DND-41 (cell line): ENCODE data around the gene ITPRIPL1.
A peak's percentile ranks its signal among the peaks of the same experiment; 100 is the strongest.

Experiments used
- ATAC-seq: fragments of 200-7000 bp; cut with Tn5 transposase; 3 replicates; pipeline ENCODE4 v1.9.1; 2021; ENCODE audit warnings: low read depth; ENCODE audit not compliant: insufficient read depth
- DNase-seq: peaks from one replicate; pipeline ENCODE4 v3.0.0-alpha.2; 2020
- H2AFZ ChIP-seq: 2 replicates; pipeline ENCODE4 v1.6.0; 2012; ENCODE audit warnings: low read depth, low read length
- H3K27ac ChIP-seq: 2 replicates; pipeline ENCODE4 v1.5.1; 2012; ENCODE audit warnings: low read length, inconsistent platforms
- H3K27me3 ChIP-seq: fragments of 200-600 bp; sonication (generic); 2 replicates; pipeline ENCODE4 v1.6.0; 2012; ENCODE audit warnings: low read length, mild to moderate bottlenecking, inconsistent platforms; ENCODE audit not compliant: insufficient read depth, poor library complexity
- H3K36me3 ChIP-seq: 2 replicates; pipeline ENCODE4 v1.5.1; 2012; ENCODE audit warnings: low read length, inconsistent platforms; ENCODE audit not compliant: insufficient read depth
- H3K4me1 ChIP-seq: 2 replicates; pipeline ENCODE4 v1.5.1; 2012; ENCODE audit warnings: mild to moderate bottlenecking, low read length; ENCODE audit not compliant: insufficient read depth
- H3K4me2 ChIP-seq: 2 replicates; pipeline ENCODE4 v1.6.0; 2012; ENCODE audit warnings: mild to moderate bottlenecking, moderate library complexity, low read length, inconsistent platforms; ENCODE audit not compliant: insufficient read depth
- H3K4me3 ChIP-seq, 2 experiments: fragments of 200-600 bp in 1 of 2; shearing (Covaris generic) in 1 of 2; 2 replicates each; pipeline ENCODE4 v1.5.1; 2012 to 2016; ENCODE audit warnings: inconsistent platforms in 2 of 2, low read length in 2 of 2, mild to moderate bottlenecking in 2 of 2, low read depth in 1 of 2, moderate library complexity in 1 of 2
- H3K79me2 ChIP-seq: 2 replicates; pipeline ENCODE4 v1.6.0; 2012; ENCODE audit warnings: low read length, inconsistent platforms; ENCODE audit not compliant: insufficient read depth
- H3K9ac ChIP-seq: 2 replicates; pipeline ENCODE4 v1.6.0; 2012; ENCODE audit warnings: low read depth, mild to moderate bottlenecking, inconsistent platforms, low read length, moderate library complexity
- H3K9me3 ChIP-seq: 2 replicates; pipeline ENCODE4 v1.5.1; 2012; ENCODE audit warnings: low read length, moderate library complexity, mild to moderate bottlenecking, inconsistent platforms; ENCODE audit not compliant: insufficient read depth, severe bottlenecking
- H4K20me1 ChIP-seq: 2 replicates; pipeline ENCODE4 v1.6.0; 2012; ENCODE audit warnings: low read length; ENCODE audit not compliant: insufficient read depth
- CTCF ChIP-seq: IDR thresholded peaks from 2 replicates; pipeline ENCODE4 v1.5.1; 2012; ENCODE audit warnings: borderline replicate concordance, low read length, moderate library complexity, mild to moderate bottlenecking; ENCODE audit not compliant: poor library complexity, severe bottlenecking; ENCODE audit errors: extremely low read depth
- EZH2 ChIP-seq: IDR thresholded peaks from 3 replicates; pipeline ENCODE4 v1.6.1; 2012; ENCODE audit warnings: borderline replicate concordance, low read depth, mild to moderate bottlenecking, moderate library complexity, low read length, inconsistent platforms; ENCODE audit not compliant: severe bottlenecking

Gene ITPRIPL1

DNA sequence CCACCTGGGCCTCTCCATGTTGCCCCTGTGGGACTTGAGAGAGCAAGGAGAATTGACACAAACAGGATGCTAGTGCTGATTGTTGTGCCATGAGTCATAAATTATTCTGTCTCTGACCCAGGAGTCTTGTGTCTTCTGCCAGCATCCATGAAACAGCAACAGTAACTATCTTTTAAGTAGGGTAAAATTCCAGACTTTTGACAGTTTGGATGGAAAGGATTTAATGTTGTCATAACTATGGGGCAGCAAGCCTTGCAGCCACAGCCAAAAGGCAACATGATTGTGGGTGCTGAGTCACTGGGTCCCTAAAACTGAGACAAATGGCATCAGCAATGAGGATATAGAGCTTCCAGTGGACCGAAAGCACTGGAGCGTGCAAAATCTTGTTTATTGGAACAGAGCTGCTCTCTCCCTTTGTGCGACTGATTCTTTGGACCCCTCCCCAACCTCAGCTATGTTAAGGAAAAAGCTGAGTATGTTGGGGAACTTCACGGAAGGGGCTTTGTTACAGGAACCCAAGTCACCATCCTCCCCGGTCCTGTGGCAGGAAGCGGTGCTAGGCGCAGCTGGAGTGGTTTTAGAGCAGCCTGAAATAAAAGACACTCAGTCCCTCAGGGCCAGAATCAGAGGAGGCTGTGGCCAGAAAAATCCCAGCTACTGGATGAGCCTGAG lies 9.6 kb upstream of the ITPRIPL1 start:
- no peak for TF ChIP-seq CTCF
- TF ChIP-seq EZH2: no peak
- ATAC-seq (peak; percentile 91), DNase-seq (peak; percentile 72)

DNA sequence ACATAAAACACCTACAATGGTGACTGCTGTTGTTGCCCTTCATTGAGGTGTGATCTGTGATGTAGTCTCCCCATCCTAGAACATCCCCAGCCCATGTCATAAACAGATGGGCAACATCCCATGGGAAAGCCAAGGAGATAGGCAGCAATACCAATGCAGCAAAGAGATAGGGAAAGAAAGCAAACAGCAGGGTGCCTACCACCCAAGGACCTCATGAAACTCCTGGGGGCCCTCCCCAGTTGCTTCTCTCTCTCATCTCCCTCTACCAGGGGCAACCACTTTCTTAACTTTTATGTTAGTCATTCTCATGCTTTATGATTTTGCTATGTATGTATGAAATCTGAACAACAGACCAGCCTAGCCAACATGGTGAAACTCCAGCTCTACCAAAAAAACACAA lies 8.1 kb upstream of the ITPRIPL1 start:
- no peak overlapping the region for H3K27ac ChIP-seq
- ATAC-seq (no peak), DNase-seq (no peak)
- H3K4me3 ChIP-seq: no peak overlapping the region
- no peaks in the 10 kb centered on the region for H3K9me3 ChIP-seq
- peaks cover 12% of the 10 kb centered on the region for H3K27me3 ChIP-seq
- no peak overlapping the region for H2AFZ ChIP-seq
- H3K4me2 ChIP-seq: no peak overlapping the region
- no peaks in the 10 kb centered on the region for H4K20me1 ChIP-seq
- TF ChIP-seq EZH2 (no peak), CTCF (no peak)
- no peaks in the 10 kb centered on the region for H3K79me2 ChIP-seq
- H3K36me3 ChIP-seq: no peaks in the 10 kb centered on the region
- H3K4me1 ChIP-seq: peaks cover 49% of the 10 kb centered on the region
- H3K9ac ChIP-seq: no peak overlapping the region

More for the DNA sequence above, 9.6 kb upstream of the ITPRIPL1 start:
- Histone ChIP-seq H2AFZ (peak overlapping the region; percentile 59), H3K4me3 (peak overlapping the region in 1 of 2 experiments; percentile 15; a peak in 1 of 4 replicates), H3K4me1 (peaks cover 35% of the 10 kb centered on the region), H3K9ac (peak overlapping the region; percentile 19; the same call in 1 of the 2 replicates), H3K27me3 (no peaks in the 10 kb centered on the region), H3K79me2 (no peaks in the 10 kb centered on the region), H3K9me3 (no peaks in the 10 kb centered on the region), H3K27ac (peak overlapping the region; percentile 79), H3K36me3 (no peaks in the 10 kb centered on the region), H4K20me1 (no peaks in the 10 kb centered on the region), H3K4me2 (peak overlapping the region; percentile 44)

DNA sequence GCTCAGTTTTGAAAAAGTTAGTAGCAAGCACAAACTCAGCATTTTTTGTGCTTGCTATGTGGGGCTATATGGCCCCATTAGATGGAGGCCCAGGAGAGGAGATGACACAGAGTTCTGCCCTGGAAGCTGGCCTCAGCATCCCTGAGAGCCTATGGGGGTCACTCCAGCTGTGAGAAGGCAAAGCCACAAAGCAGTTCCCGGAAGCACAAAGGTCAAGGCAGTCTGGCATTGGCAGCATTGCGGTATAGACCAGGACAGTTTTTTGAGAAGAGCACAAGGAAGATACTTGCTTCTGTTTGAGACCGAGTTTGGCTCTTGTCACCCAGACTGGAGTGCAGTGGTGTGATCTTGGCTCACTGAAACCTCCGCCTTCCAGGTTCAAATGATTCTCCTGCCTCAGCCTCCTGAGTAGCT lies 7.5 kb upstream of the ITPRIPL1 start:
- Histone ChIP-seq H3K27me3 (peaks cover 13% of the 10 kb centered on the region), H3K4me1 (peaks cover 55% of the 10 kb centered on the region), H2AFZ (no peak overlapping the region), H4K20me1 (no peaks in the 10 kb centered on the region), H3K4me3 (no peak overlapping the region), H3K27ac (no peak overlapping the region), H3K36me3 (no peaks in the 10 kb centered on the region), H3K9ac (no peak overlapping the region), H3K4me2 (no peak overlapping the region), H3K9me3 (no peaks in the 10 kb centered on the region), H3K79me2 (no peaks in the 10 kb centered on the region)
- DNase-seq (no peak), ATAC-seq (no peak)
- TF ChIP-seq CTCF: no peak
- TF ChIP-seq EZH2: no peak
